OCI-LY7 (cell line): ENCODE data around the gene ESYT2. TPM values are rescaled to one million over a fixed set of nuclear protein-coding genes. Genes with fewer than 3 reads are reported as not detected.

Source experiments
- BruUV-seq: library from RNA; stranded (reverse); fragments of 400-500 nt; replicated peaks from 2 replicates; lab custom pipeline; 2021; lab: Mats Ljungman, UMichigan
- CTCF ChIA-PET: fragments of 300-600 bp; sonication (Branson Sonifier 250); formaldehyde crosslinking; loops from one replicate; lab custom pipeline; 2022; ENCODE audit warnings: antibody characterized with exemption; ENCODE audit not compliant: unreplicated experiment; lab: Charles Lee
- POLR2A ChIA-PET: fragments of 300-600 bp; sonication (Branson Sonifier 250); formaldehyde crosslinking; loops from one replicate; lab custom pipeline; 2022; ENCODE audit warnings: antibody characterized with exemption; lab: Charles Lee
- DNase-seq: peaks from one replicate; pipeline ENCODE4 v3.0.0-alpha.2; 2015; ENCODE audit warnings: low spot score
- H2AFZ ChIP-seq: fragments of 200-600 bp; sonication (generic), shearing (Covaris generic); 2 replicates; pipeline ENCODE4 v1.6.1; 2014; ENCODE audit warnings: mild to moderate bottlenecking, antibody characterized with exemption, low read length, moderate library complexity
- H3K27ac ChIP-seq: fragments of 200-600 bp; sonication (generic); 2 replicates; pipeline ENCODE4 v1.5.1; 2014; ENCODE audit warnings: mixed run types, low read depth, mild to moderate bottlenecking, moderate library complexity, low read length, inconsistent platforms; ENCODE audit not compliant: poor library complexity, severe bottlenecking
- H3K36me3 ChIP-seq: fragments of 200-600 bp; sonication (generic); 2 replicates; pipeline ENCODE4 v1.6.1; 2014; ENCODE audit warnings: mild to moderate bottlenecking, antibody characterized with exemption, low read length, moderate library complexity, mixed read lengths; ENCODE audit not compliant: insufficient read depth
- H3K4me1 ChIP-seq: fragments of 200-600 bp; sonication (generic); 2 replicates; pipeline ENCODE4 v1.5.1; 2014; ENCODE audit warnings: mild to moderate bottlenecking, low read length; ENCODE audit not compliant: insufficient read depth, poor library complexity, severe bottlenecking
- H3K4me2 ChIP-seq: fragments of 200-600 bp; sonication (generic); 2 replicates; pipeline ENCODE4 v1.6.1; 2014; ENCODE audit warnings: mild to moderate bottlenecking, low read length
- H3K4me3 ChIP-seq: fragments of 200-600 bp; sonication (generic); 2 replicates; pipeline ENCODE4 v1.5.1; 2014; ENCODE audit warnings: mild to moderate bottlenecking, low read depth, low read length; ENCODE audit not compliant: poor library complexity, severe bottlenecking
- H3K79me2 ChIP-seq: fragments of 200-600 bp; sonication (generic); 2 replicates; pipeline ENCODE4 v1.6.1; 2016; ENCODE audit warnings: low read depth, mild to moderate bottlenecking, low read length, moderate library complexity, mixed read lengths; ENCODE audit not compliant: insufficient read depth
- H3K9me2 ChIP-seq: fragments of 200-600 bp; sonication (generic); 2 replicates; pipeline ENCODE4 v1.6.1; 2016; ENCODE audit warnings: mild to moderate bottlenecking, low read length, mixed read lengths; ENCODE audit not compliant: insufficient read depth
- H3K9me3 ChIP-seq: fragments of 200-600 bp; sonication (generic); 2 replicates; pipeline ENCODE4 v1.6.1; 2014; ENCODE audit warnings: mild to moderate bottlenecking, mixed run types, low read length, mixed read lengths
- H4K20me1 ChIP-seq: fragments of 200-600 bp; sonication (generic); 2 replicates; pipeline ENCODE4 v1.6.1; 2014; ENCODE audit warnings: mild to moderate bottlenecking, antibody characterized with exemption, low read length, moderate library complexity, mixed read lengths; ENCODE audit not compliant: insufficient read depth
- EZH2phosphoT487 ChIP-seq: fragments of 200-600 bp; sonication (generic); IDR thresholded peaks from 2 replicates; pipeline ENCODE4 v1.6.1; 2018; ENCODE audit warnings: low read depth, borderline replicate concordance, mild to moderate bottlenecking, mixed run types, antibody characterized with exemption, low read length, moderate library complexity, mixed read lengths
- intact Hi-C: fragments of 100-400 bp; cut with micrococcal nuclease; formaldehyde crosslinking; loops from one replicate; pipeline ENCODE4 v1.10.0; 2022; ENCODE audit not compliant: unreplicated experiment
- total RNA-seq, 2 experiments: library from RNA; depleted of rRNA in 1 of 2; stranded (reverse); fragments of >200 nt in 1 of 2; shearing (Covaris generic) in 1 of 2; gene quantifications; 2 replicates each; pipeline ENCODE4 v1.2.3, GENCODE V29; 2014 to 2022
- TF ChIP-seq, protein P1 (sequence below): fragments of 200-600 bp; sonication (generic); conservative IDR thresholded peaks from 2 replicates; pipeline ENCODE4 v1.5.1; 2014; ENCODE audit warnings: mild to moderate bottlenecking, antibody characterized with exemption, low read length, moderate library complexity, mixed read lengths

ESYT2 gene
- total RNA-seq, 2 experiments from 2014 or later, result 24.2 to 33.7 TPM

DNA sequence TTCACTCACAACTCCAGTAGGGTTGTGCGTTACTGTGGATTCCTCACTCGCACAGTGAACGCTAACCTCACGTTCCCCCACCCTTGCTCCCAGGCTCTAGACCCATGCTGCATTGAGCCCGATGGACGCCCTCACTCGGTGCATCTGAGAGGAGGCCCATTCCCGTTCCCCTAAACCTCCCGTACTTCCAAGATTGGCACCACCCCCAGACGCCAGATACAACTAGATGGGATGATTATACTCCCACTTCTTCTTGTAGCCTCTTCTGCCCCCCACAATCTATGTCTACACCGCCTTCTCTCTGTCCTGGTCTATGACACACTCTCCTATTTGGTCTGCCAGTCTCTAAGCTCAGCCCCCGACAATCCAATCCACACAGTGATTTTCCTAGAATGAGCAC lies 67.4 kb downstream of the ESYT2 start:
- ChIA-PET POLR2A (interaction anchor here (2.5 kb wide), 1 partner anchor 8 kb away, joined by 7 read pairs; no protein-coding TSS in a partner anchor), CTCF (no interaction called here)
- H3K27ac ChIP-seq, result no peak overlapping the region
- BruUV-seq, result no TSS peak
- H3K4me3 ChIP-seq, result no peak overlapping the region
- H3K36me3 ChIP-seq, result peaks cover 17% of the 10 kb centered on the region; the same call in 1 of the 2 replicates
- H3K9me2 ChIP-seq, result no peaks in the 10 kb centered on the region
- H3K4me2 ChIP-seq, result no peak overlapping the region
- H4K20me1 ChIP-seq, result no peaks in the 10 kb centered on the region
- H2AFZ ChIP-seq, result no peak overlapping the region
- H3K9me3 ChIP-seq, result no peaks in the 10 kb centered on the region
- no peak for DNase-seq
- intact Hi-C loops, result no loop called here
- H3K4me1 ChIP-seq, result no peaks in the 10 kb centered on the region
- TF ChIP-seq, protein P1, sequence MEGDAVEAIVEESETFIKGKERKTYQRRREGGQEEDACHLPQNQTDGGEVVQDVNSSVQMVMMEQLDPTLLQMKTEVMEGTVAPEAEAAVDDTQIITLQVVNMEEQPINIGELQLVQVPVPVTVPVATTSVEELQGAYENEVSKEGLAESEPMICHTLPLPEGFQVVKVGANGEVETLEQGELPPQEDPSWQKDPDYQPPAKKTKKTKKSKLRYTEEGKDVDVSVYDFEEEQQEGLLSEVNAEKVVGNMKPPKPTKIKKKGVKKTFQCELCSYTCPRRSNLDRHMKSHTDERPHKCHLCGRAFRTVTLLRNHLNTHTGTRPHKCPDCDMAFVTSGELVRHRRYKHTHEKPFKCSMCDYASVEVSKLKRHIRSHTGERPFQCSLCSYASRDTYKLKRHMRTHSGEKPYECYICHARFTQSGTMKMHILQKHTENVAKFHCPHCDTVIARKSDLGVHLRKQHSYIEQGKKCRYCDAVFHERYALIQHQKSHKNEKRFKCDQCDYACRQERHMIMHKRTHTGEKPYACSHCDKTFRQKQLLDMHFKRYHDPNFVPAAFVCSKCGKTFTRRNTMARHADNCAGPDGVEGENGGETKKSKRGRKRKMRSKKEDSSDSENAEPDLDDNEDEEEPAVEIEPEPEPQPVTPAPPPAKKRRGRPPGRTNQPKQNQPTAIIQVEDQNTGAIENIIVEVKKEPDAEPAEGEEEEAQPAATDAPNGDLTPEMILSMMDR, result no peak
- no peak for TF ChIP-seq EZH2phosphoT487
- no peaks in the 10 kb centered on the region for H3K79me2 ChIP-seq

DNA sequence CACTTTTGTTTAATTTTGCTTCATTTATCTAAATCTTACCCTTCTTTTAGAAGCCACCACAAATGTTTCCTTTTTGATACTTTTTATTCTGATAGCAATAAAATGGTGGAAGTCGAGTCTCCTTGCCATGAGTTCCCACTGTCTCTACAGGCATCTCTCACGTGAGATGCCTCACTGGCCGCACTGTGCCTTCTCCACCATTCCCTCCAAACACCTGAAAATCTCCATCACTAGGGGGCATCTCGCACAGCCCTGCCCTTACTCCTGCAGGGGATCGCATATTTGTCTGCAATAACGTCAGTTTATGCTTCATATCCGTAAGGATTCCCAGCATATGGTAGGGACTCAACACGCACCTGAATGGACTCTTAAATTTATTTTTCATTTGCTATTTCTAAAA lies 68.4 kb downstream of the ESYT2 start:
- DNase-seq, result no peak
- CTCF ChIA-PET, result no interaction called here

DNA sequence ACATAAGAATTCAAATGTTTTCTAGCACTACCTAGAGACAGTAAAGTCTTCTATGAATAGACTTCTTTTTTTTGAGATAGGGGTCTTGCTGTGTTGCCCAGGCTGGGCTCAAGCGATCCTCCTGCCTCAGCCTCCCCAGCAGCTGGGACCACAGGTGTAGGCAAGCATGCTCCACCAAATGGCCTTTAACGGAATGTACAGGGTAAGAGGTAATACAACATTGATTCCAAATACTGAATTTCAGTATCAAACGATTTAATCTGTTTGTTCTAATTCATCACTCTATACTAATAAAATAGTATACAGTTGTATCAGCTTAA lies 68.9 kb downstream of the ESYT2 start:
- H3K36me3 ChIP-seq, result peaks cover 17% of the 10 kb centered on the region; the same call in 1 of the 2 replicates
- no peak overlapping the region for H3K4me2 ChIP-seq
- no peaks in the 10 kb centered on the region for H3K79me2 ChIP-seq
- no peak overlapping the region for H3K27ac ChIP-seq
- no peaks in the 10 kb centered on the region for H4K20me1 ChIP-seq
- ChIA-PET POLR2A (no interaction called here), CTCF (no interaction called here)
- H3K4me3 ChIP-seq, result no peak overlapping the region
- H2AFZ ChIP-seq, result no peak overlapping the region
- intact Hi-C loops, result no loop called here
- TF ChIP-seq, protein P1, result no peak
- TF ChIP-seq EZH2phosphoT487, result no peak
- H3K9me2 ChIP-seq, result no peaks in the 10 kb centered on the region
- BruUV-seq, result no TSS peak
- no peaks in the 10 kb centered on the region for H3K4me1 ChIP-seq
- DNase-seq, result no peak
- no peaks in the 10 kb centered on the region for H3K9me3 ChIP-seq

More for the DNA sequence above, 68.4 kb downstream of the ESYT2 start:
- TF ChIP-seq EZH2phosphoT487, result no peak
- TF ChIP-seq, protein P1, result peak; percentile 54; the same call in 1 of the 2 replicates
- Histone ChIP-seq H3K79me2 (no peaks in the 10 kb centered on the region), H3K9me2 (no peaks in the 10 kb centered on the region), H4K20me1 (no peaks in the 10 kb centered on the region), H3K4me3 (no peak overlapping the region), H3K4me1 (no peaks in the 10 kb centered on the region), H3K36me3 (peaks cover 17% of the 10 kb centered on the region; the same call in 1 of the 2 replicates), H3K9me3 (no peaks in the 10 kb centered on the region), H3K27ac (no peak overlapping the region), H3K4me2 (no peak overlapping the region), H2AFZ (no peak overlapping the region)
- POLR2A ChIA-PET, result no interaction called here
- BruUV-seq, result no TSS peak
- intact Hi-C loops, result no loop called here
